ENCODE data around the gene WLS.

The WLS gene

GRCh38 chr1:68197461-68197860 lies 34.9 kb downstream of the WLS start:
- no peak for TF ChIP-seq CTCF (IDR thresholded peaks at IDR 0.05; ENCODE audit: control insufficient read depth, insufficient read depth, low read depth, low read length, missing control alignments)
- H3K4me3 ChIP-seq (ENCODE audit: control insufficient read depth, low read depth, low read length) = no peak overlapping the region
- DNase-seq (ENCODE audit: low read depth) = no peak

- DNase-seq (ENCODE audit: low read depth) = no peak
Measured at GRCh38 chr1:68196676-68197075, 35.6 kb downstream of the WLS start.

GRCh38 chr1:68191717-68192116 lies 40.6 kb downstream of the WLS start:
- no peak overlapping the region for H3K4me3 ChIP-seq (ENCODE audit: control insufficient read depth, low read depth, low read length)
- no peak for DNase-seq (ENCODE audit: low read depth)
- no peak for TF ChIP-seq CTCF (IDR thresholded peaks at IDR 0.05; ENCODE audit: control insufficient read depth, insufficient read depth, low read depth, low read length, missing control alignments)

More at GRCh38 chr1:68196676-68197075, 35.6 kb downstream of the WLS start:
- H3K4me3 ChIP-seq (ENCODE audit: control insufficient read depth, low read depth, low read length) = no peak overlapping the region
- TF ChIP-seq CTCF (IDR thresholded peaks at IDR 0.05; ENCODE audit: control insufficient read depth, insufficient read depth, low read depth, low read length, missing control alignments) = no peak

GRCh38 chr1:68188644-68189340 lies 43.5 kb downstream of the WLS start:
- H3K4me3 ChIP-seq (ENCODE audit: control insufficient read depth, low read depth, low read length) = no peak overlapping the region
- no peak for DNase-seq (ENCODE audit: low read depth)
- no peak for TF ChIP-seq CTCF (IDR thresholded peaks at IDR 0.05; ENCODE audit: control insufficient read depth, insufficient read depth, low read depth, low read length, missing control alignments)

GRCh38 chr1:68188060-68188538 lies 44.2 kb downstream of the WLS start:
- DNase-seq (ENCODE audit: low read depth) = no peak
- H3K4me3 ChIP-seq (ENCODE audit: control insufficient read depth, low read depth, low read length) = no peak overlapping the region
- TF ChIP-seq CTCF (IDR thresholded peaks at IDR 0.05; ENCODE audit: control insufficient read depth, insufficient read depth, low read depth, low read length, missing control alignments) = no peak

- H3K4me3 ChIP-seq (ENCODE audit: control insufficient read depth, low read depth, low read length) = no peak overlapping the region
- no peak for DNase-seq (ENCODE audit: low read depth)
- no peak for TF ChIP-seq CTCF (IDR thresholded peaks at IDR 0.05; ENCODE audit: control insufficient read depth, insufficient read depth, low read depth, low read length, missing control alignments)
Measured at GRCh38 chr1:68185743-68186142, 46.6 kb downstream of the WLS start.
